ENCODE data around the gene RAB7A. TPM values are rescaled to one million over a fixed set of nuclear protein-coding genes. Genes with fewer than 3 reads are reported as not detected.

The RAB7A gene
- total and polyA plus RNA-seq, 2 of the 13 experiments (the other 11 are each of a cell fraction or from before 2014, with no cell fraction given) = 26.5 to 182 TPM

DNA sequence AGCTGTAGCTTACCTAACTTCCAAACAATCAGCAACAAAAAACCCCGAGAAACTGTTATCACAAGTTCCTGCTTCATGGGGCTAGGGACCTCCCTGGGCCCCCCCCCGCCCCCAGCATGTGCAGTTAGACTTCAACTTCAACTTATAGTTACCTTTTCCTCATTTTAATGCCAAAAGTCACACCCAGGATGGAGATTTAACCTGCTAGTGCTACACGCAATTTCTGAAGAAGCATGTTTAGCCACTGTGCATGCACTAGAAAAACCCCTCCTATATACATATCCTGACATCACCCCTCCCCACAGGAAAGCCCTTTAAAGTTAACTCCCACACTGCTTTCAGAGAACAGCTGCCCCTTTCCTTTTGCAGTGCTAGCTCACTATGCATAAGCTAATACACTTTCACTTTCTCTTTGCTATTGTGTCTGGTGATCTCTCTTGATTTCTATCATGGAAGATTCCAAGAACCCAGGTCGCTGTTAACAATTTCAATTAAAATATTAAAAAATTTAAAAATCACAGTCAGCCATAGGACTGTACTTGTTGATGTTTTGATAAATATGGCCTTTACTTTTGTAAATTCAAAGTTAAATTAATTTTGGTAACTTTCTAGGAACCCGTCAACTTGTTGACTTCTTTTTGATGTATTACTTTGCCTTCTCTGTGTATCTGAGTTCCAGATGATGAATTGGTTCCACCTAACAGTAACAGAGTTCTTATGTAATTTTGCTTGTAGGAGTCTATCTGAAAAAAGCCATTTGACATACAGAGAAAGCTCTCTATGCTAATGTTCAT is 78.2 kb downstream of the RAB7A start:
- Histone ChIP-seq H3K79me2 (ENCODE audit: insufficient read depth, low read length) (no peaks in the 10 kb centered on the region), H3K4me1 (ENCODE audit: insufficient read depth, low read length) (no peaks in the 10 kb centered on the region), H4K20me1 (ENCODE audit: insufficient read depth, low read length) (peaks cover 3% of the 10 kb centered on the region; the same call in 1 of the 2 replicates), H3K9ac (ENCODE audit: insufficient read depth, low read depth, low read length) (no peak overlapping the region), H3K4me2 (ENCODE audit: low read depth, low read length) (no peak overlapping the region), H3K27ac (ENCODE audit: extremely low read length, insufficient read depth, low read length) (no peak overlapping the region), H3K9me3 (ENCODE audit: low read length) (no peaks in the 10 kb centered on the region), H2AFZ (ENCODE audit: low read length) (no peak overlapping the region), H3K27me3 (ENCODE audit: control insufficient read depth in 1 of 2, insufficient read depth in 2 of 2, low read length in 2 of 2) (no peaks in the 10 kb centered on the region), H3K36me3 (replicated peaks in 1 of 2; ENCODE audit: control insufficient read depth in 1 of 2, insufficient read depth in 2 of 2, low read length in 2 of 2) (peaks cover 30 to 78% of the 10 kb centered on the region in 2 experiments), H3K4me3 (replicated peaks in 1 of 3; ENCODE audit: insufficient read depth in 1 of 3, low read depth in 2 of 3, low read length in 3 of 3) (no peak overlapping the region)
- no TSS peak for BruUV-seq (replicated peaks)
- no peak for TF ChIP-seq JUND (CRISPR knock-in tag; IDR thresholded peaks at IDR 0.05)
- TF ChIP-seq THAP11 (CRISPR knock-in tag; IDR thresholded peaks at IDR 0.05) = no peak
- TF ChIP-seq ZMYM3 (CRISPR knock-in tag; IDR thresholded peaks at IDR 0.05) = no peak
- no peak for TF ChIP-seq SIN3B (IDR thresholded peaks at IDR 0.05; ENCODE audit: low read length)
- TF ChIP-seq RORA (CRISPR knock-in tag; IDR thresholded peaks at IDR 0.05) = no peak
- TF ChIP-seq GABPA (IDR thresholded peaks at IDR 0.05; ENCODE audit: low read depth, low read length) = no peak
- TF ChIP-seq GABPA (CRISPR knock-in tag; IDR thresholded peaks at IDR 0.05; ENCODE audit: low read depth) = no peak
- TF ChIP-seq ISL2 (CRISPR knock-in tag; IDR thresholded peaks at IDR 0.05) = no peak
- no peak for TF ChIP-seq ZNF501 (CRISPR knock-in tag; IDR thresholded peaks at IDR 0.05)
- TF ChIP-seq, protein P1, sequence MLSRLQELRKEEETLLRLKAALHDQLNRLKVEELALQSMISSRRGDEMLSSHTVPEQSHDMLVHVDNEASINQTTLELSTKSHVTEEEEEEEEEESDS (CRISPR knock-in tag; IDR thresholded peaks at IDR 0.05; ENCODE audit: borderline replicate concordance) = no peak
- TF ChIP-seq ZNF383 (CRISPR knock-in tag; IDR thresholded peaks at IDR 0.05; ENCODE audit: borderline replicate concordance) = no peak
- no peak for TF ChIP-seq KDM5B (CRISPR knock-in tag; IDR thresholded peaks at IDR 0.05; ENCODE audit: borderline replicate concordance)
- no peak for TF ChIP-seq ZNF460 (CRISPR knock-in tag; IDR thresholded peaks at IDR 0.05; ENCODE audit: borderline replicate concordance)
- no peak for TF ChIP-seq CBX2 (IDR thresholded peaks at IDR 0.05; ENCODE audit: low read depth, low read length)
- no peak for TF ChIP-seq CBX2 (CRISPR knock-in tag; IDR thresholded peaks at IDR 0.05; ENCODE audit: low read depth)
- TF ChIP-seq, protein P2, sequence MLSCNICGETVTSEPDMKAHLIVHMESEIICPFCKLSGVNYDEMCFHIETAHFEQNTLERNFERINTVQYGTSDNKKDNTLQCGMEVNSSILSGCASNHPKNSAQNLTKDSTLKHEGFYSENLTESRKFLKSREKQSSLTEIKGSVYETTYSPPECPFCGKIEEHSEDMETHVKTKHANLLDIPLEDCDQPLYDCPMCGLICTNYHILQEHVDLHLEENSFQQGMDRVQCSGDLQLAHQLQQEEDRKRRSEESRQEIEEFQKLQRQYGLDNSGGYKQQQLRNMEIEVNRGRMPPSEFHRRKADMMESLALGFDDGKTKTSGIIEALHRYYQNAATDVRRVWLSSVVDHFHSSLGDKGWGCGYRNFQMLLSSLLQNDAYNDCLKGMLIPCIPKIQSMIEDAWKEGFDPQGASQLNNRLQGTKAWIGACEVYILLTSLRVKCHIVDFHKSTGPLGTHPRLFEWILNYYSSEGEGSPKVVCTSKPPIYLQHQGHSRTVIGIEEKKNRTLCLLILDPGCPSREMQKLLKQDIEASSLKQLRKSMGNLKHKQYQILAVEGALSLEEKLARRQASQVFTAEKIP (CRISPR knock-in tag; IDR thresholded peaks at IDR 0.05; ENCODE audit: borderline replicate concordance) = no peak
- no peak for TF ChIP-seq ZSCAN25 (CRISPR knock-in tag; IDR thresholded peaks at IDR 0.05)
- 98% methylated on average over 5 of the region's 5 CpGs for WGBS (ENCODE audit: low lambda C conversion rate)
- in situ Hi-C loops (cut with HindIII; ENCODE audit: extremely low pct_ligation_motif_present, low pct_unique_long_range_greater_than_20kb) = loop anchor here (10.0 kb wide), 1 partner anchor 129 kb away; no protein-coding TSS in a partner anchor
- intact Hi-C loops (cut with micrococcal nuclease; ENCODE audit: unreplicated experiment) = no loop called here
- FAIRE-seq (no peak), DNase-seq (ENCODE audit: low spot score) (no peak), ATAC-seq (no peak)
- ChIA-PET POLR2A (no interaction called here), CTCF (ENCODE audit: low intra/inter-chr PET ratio, low total read pairs) (no interaction called here)
